ENCODE results near the gene CCDC167.

The CCDC167 gene

GRCh38 chr6:37499433-37500293 is at the start of gene CCDC167:
Gene CCDC167, minus strand, starts transcription at chr6:37499893. Its CDS starts 30 bp downstream, at chr6:37499863.
- peak; percentile 94 for DNase-seq

- DNase-seq = no peak
Observed at GRCh38 chr6:37549154-37549553, 49.5 kb upstream of the CCDC167 start.

DNA sequence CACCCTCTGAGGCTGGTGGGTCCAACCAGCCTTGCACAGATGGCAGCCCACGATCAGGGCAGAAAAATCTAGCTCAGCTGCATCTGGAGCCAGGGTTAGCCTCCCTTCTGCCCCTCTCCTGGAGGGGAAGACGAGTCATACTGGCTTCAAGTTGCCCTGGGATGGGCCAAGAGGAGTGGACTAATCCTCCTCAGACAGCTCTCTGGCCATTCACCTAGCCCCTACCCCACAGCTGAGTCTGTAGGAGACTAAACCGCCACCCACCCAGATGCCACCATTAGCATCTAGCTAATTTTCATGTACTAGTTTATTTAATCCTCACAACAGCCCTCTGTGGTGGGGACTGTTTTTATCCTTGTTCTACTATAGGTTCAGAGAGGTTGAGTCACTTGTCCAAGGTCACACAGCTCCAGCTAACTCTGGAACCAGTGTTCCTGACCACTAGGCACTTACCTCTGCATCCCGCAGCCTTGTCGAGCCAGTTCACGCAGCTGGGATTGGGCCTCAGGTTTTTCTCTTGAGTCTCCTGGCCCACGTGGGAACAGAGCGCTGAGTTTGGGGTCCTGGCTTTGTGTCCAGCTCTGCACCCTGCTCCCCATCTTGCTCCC is 48.5 kb upstream of the CCDC167 start:
- DNase-seq = no peak

DNA sequence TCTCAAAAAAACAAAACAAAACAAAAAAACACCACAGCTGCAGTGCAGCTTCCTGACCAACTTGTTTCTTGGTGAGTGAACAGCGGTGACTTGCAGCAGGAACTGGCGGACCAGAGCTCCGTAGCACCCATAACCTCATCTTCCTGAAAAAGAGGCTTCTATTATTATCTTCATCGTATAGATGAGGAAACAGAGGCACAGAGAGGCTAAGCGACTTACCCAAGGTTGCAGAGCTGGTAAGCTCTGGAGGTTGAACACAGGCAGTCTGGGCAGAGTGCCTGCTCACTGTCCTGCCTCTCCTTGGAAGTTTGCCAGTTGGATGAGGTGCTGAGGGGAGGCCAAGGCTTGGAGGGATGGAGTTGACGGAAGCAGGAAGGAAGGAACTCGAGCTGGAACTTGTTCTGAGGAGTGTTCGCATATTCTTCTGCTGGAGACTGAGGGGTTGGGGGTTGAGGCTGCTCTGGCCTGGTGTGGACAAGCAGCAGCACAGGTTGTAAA is 47.9 kb upstream of the CCDC167 start:
- no peak for DNase-seq

DNA sequence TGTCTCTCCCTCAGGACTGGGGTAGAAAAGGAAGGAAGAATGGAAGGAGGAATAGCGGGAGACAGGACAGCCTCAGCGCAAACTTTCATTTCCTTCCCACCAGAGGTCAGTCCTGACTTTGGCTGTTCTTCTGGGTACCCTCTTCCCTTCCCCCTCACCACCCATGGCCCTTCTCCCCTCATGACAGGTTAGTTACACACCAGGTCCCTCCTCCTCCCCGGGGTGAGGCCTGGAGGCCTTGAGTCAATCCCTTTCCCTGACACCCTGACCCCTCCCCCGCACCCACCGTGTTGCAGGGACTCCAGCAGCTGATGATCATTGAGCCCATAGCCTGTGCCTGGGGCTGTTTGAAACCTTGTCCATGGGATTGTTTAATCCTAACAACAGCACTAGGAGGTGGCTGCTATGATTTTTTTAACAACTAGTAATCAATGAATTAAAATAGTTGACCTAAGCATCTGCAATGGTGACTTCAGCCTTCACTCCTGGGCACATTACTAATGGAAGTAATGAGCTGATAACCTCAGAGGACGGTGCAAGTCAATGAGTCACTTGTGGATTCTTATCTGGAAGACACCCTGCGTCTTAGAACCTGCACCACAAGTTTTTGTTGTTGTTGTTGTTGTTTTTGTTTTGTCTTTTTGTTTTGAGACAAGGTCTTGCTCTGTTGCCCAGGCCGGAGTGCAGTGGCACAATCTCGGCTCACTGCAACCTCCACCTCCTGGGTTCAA is 46.6 kb upstream of the CCDC167 start:
- DNase-seq = no peak

GRCh38 chr6:37544530-37544929 is 44.8 kb upstream of the CCDC167 start:
- DNase-seq = no peak

DNA sequence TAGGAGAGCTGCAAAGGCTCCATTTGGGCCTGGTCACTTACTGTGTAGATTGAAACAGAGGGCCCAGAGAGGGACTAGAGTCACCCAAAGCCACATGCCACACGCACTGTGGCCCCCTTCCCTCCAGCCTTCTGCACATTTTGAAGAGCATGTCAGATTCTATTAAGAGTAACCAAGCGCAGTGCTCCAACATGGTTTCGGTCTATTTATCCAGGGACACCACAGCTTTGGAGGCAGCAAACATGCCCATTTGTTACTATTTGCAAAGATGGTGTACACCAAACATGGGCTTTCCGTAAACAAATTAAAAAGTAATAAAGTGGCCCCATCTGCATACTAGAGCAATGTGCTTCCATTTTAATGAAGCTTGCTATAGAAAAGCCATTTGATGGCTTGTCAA is 43.7 kb upstream of the CCDC167 start:
- DNase-seq = no peak

- no peak for DNase-seq
Observed at GRCh38 chr6:37541346-37541745, 41.7 kb upstream of the CCDC167 start.

- DNase-seq = no peak
Observed at GRCh38 chr6:37540390-37540789, 40.7 kb upstream of the CCDC167 start.

DNA sequence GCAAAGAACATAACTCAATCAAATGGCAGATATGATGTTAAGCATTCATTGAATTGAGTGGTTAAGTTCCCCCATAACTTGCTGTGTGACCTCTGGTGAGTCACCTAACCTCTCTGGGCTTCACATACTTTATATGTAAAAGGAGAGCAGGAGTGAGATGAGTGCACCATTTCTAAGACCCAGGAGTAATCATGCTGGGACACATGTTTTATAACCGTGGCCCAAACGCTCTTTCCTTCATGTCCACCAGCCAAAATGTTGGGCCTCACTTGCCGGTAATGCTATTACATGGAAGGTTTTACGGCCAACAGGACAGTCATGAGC is 40.3 kb upstream of the CCDC167 start:
- no peak for DNase-seq

GRCh38 chr6:37539171-37540028 is 39.7 kb upstream of the CCDC167 start:
- DNase-seq = no peak

GRCh38 chr6:37538107-37538506 is 38.4 kb upstream of the CCDC167 start:
- DNase-seq = no peak

DNA sequence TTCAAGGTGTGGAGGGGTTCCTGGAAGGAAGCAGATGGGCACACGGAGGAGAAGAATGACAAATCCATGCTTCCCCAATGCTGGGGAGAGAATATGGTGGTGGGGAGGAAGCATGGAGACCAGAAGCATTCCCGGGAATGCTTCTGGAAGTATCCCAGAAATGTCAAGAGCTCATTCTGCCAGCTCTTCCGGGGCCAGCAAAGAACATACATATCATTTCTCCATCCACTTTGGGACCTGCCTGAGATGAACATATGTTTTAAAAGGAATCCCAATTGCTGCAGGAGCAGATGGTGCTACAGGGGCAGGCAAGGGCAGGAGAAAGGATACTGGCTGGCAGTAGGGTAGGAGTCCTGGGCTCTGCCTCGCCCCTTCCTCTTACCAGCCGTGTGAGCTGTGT is 37.9 kb upstream of the CCDC167 start:
- DNase-seq = no peak

GRCh38 chr6:37536491-37537190 is 36.9 kb upstream of the CCDC167 start:
- DNase-seq = no peak

DNA sequence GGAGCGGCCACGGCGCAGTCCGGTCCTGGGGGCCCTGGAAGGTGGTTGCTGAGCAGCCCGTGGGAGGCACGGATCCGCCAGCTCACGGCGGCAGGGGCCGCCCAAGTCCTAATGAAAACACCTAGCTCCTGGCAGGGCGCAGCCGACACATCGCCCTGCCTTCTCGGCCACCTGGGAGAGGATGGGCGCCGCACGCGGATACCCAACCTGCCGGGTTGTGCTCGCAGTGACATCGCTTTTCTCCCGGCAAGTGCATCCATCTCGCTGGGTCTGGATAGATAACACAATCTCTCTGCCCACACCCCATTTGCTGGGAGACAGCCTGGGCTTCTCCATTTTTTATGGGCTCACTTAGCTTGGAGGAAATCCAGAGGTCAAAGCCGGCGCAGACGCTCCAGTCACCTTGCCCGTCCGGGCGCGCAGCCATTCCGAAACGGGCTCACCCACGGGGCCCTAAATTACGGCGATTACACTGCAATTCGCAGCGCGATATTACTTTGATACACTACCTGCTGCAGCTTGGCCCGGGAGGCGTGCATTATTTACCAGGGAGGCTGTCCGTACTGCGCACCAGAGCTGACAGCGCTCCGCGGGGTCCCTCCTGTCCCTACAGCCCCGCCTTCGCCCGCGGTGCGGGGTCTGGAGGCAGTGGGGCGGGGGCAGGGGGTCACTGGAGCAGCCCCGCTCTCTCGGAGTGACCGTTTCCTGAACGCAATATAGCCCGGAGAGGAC is 36.2 kb upstream of the CCDC167 start:
- DNase-seq = no peak

DNA sequence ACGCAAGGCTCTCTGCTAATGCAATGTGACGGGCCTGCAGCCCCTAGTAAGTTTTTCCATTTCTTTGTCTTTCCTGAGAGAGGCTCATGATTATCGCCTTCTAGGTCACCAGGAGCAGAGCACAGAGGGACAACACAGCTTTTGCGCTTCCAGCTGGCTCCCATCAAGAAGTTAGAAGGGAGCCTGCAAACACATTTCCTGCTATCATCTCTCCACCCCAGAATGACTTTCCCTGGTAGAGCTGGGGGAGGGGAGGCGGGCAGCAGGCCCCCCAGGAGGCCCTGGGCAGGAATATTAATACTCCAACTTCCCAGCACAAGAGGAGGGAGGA is 35.7 kb upstream of the CCDC167 start:
- no peak for DNase-seq

GRCh38 chr6:37534893-37535292 is 35.2 kb upstream of the CCDC167 start:
- DNase-seq = no peak

GRCh38 chr6:37532122-37532521 is 32.4 kb upstream of the CCDC167 start:
- no peak for DNase-seq

DNA sequence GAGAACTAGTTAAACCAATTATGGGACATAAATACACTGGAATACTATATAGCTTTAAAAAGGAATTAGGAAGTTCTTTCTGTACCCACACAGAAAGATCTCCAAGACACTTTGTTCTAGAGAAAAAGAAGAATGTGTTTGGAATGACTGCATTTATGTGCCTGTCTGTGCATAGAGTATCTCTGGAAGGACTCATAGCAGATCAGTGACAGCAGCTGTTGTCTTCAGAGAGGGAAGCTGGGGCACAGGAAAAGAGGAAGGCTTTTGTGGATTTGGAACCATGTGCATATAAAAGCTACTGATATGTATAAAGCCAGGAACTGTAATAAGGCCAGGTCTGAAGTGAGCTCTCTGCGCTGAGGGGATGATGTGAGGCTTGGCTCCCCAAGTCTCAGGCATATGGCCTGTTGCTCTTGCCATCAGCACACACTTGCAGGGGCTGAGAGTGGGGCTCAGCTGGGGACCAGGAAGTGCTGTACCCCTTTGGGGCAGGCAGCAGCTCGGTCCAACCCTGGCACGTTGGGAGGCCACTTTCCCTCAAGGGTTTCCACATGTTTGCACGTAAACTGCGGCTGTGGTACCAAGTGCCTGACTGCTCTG is 31.8 kb upstream of the CCDC167 start:
- DNase-seq = no peak

DNA sequence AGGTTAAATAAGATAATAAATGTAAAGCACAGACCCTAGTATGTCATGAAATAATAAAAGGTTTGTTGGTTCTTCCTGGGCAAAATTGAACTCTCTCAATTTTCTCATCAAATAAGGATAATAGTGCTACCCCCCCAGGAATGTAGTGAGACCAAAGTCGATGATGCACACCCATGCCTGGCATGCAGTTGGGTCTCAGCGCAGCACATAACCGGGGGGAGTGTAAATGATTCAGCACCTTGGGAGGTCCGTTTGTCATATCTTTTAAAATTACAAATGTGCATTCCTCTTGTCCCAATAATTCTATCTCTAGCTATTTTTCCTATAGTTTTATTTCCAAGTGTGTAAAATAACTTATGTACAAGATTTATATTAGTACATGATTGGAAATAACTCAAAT is 31.3 kb upstream of the CCDC167 start:
- no peak for DNase-seq

DNA sequence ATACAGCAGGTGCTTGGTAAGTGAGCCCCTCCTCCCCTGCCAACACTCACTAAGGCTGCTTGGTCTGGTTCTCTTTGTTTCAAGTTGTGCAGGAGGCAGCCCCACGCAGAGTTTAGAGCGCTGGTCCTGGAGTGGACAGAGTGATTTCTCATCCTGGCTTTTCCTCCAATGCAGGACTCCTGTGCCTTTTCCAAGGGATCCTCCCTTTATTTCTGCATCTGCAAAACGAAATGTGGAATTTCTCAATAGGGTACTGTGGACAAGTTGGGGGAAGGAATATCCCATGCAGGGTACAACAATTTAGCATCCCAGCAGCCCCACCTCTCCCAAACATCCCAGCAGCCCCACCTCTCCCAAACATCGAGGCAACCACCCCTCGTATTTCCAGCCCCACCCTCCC is 30.6 kb upstream of the CCDC167 start:
- DNase-seq = no peak

Data from activated CD4-positive, alpha-beta T cell treated with anti-CD3 and anti-CD28 coated beads, Interleukin-2, amount 50 U/mL, for 1 hour (primary cell).